ENCODE results near the gene TOR2A.

TOR2A gene

DNA sequence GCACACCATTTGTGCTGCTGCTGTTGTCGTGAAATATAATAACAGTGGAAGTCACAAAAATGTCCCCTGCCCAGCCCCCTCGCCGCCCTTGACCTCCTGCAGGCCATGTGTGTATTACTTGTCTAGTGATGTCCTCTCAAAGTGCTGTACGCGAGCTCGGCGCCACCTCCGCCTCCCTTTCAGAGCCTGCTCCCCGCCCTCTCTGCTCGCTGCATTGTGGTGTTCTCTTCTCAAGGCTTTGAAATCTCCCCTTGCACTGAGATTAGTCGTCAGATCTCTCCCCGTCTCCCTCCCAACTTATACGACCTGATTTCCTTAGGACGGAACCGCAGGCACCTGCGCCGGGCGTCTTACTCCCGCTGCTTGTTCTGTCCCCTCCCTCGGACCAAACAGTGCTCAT is 43.0 kb downstream of the TOR2A start:
- H3K4me3 ChIP-seq (replicated peaks; ENCODE audit: low read depth, low read length) = no peak overlapping the region
- TF ChIP-seq, protein P1, sequence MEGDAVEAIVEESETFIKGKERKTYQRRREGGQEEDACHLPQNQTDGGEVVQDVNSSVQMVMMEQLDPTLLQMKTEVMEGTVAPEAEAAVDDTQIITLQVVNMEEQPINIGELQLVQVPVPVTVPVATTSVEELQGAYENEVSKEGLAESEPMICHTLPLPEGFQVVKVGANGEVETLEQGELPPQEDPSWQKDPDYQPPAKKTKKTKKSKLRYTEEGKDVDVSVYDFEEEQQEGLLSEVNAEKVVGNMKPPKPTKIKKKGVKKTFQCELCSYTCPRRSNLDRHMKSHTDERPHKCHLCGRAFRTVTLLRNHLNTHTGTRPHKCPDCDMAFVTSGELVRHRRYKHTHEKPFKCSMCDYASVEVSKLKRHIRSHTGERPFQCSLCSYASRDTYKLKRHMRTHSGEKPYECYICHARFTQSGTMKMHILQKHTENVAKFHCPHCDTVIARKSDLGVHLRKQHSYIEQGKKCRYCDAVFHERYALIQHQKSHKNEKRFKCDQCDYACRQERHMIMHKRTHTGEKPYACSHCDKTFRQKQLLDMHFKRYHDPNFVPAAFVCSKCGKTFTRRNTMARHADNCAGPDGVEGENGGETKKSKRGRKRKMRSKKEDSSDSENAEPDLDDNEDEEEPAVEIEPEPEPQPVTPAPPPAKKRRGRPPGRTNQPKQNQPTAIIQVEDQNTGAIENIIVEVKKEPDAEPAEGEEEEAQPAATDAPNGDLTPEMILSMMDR (IDR thresholded peaks at IDR 0.05; ENCODE audit: low read depth, low read length, missing control alignments) = no peak
- no peak for DNase-seq (ENCODE audit: extremely low read depth, low read depth)

DNA sequence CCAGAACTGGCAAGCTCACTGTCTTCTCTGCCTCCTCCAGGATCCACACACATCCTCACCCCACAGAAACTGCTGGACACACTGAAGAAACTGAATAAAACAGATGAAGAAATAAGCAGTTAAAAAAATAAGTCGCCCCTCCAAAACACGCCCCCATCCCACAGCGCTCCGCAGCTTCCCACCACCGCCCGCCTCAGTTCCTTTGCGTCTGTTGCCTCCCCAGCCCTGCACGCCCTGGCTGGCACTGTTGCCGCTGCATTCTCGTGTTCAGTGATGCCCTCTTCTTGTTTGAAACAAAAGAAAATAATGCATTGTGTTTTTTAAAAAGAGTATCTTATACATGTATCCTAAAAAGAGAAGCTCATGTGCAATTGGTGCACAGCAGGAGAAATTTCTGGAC is 44.4 kb downstream of the TOR2A start:
- no peak for DNase-seq (ENCODE audit: extremely low read depth, low read depth)
- H3K4me3 ChIP-seq (replicated peaks; ENCODE audit: low read depth, low read length) = no peak overlapping the region
- TF ChIP-seq, protein P1 (IDR thresholded peaks at IDR 0.05; ENCODE audit: low read depth, low read length, missing control alignments) = no peak

DNA sequence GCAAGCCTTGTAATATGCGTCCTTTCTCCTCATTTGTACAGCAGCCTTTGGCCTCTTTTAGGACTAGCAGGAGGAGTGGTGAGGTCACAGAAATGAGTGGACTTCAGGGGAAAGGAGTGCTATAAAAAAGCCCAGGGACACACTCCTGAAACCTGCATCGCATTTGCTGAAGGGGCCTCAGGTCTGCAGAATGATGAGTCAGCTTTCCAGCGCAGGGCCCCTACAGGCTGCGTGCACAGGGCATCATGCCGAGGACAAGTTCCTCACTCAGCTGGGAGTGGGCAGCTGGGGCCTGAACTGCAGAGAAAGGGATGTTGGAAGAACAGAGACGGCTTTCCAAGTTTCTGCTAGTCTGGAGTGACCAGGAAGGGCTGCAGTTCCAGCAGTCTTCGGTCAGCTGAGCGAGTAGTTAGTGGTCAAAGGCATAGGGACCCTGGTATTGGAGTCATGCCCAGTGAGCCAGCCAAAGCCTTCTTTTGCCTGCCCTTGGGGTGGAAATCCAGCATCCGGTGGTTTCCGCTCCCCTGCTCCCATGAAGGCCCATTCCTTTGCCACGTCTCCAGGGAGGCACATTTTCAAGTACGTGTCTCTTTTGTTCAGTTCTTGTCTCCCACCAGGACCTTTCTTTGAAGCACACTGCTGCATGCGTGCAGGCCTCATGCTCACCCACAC is 45.6 kb downstream of the TOR2A start:
- no peak overlapping the region for H3K4me3 ChIP-seq (replicated peaks; ENCODE audit: low read depth, low read length)
- TF ChIP-seq, protein P1 (IDR thresholded peaks at IDR 0.05; ENCODE audit: low read depth, low read length, missing control alignments) = no peak
- no peak for DNase-seq (ENCODE audit: extremely low read depth, low read depth)

DNA sequence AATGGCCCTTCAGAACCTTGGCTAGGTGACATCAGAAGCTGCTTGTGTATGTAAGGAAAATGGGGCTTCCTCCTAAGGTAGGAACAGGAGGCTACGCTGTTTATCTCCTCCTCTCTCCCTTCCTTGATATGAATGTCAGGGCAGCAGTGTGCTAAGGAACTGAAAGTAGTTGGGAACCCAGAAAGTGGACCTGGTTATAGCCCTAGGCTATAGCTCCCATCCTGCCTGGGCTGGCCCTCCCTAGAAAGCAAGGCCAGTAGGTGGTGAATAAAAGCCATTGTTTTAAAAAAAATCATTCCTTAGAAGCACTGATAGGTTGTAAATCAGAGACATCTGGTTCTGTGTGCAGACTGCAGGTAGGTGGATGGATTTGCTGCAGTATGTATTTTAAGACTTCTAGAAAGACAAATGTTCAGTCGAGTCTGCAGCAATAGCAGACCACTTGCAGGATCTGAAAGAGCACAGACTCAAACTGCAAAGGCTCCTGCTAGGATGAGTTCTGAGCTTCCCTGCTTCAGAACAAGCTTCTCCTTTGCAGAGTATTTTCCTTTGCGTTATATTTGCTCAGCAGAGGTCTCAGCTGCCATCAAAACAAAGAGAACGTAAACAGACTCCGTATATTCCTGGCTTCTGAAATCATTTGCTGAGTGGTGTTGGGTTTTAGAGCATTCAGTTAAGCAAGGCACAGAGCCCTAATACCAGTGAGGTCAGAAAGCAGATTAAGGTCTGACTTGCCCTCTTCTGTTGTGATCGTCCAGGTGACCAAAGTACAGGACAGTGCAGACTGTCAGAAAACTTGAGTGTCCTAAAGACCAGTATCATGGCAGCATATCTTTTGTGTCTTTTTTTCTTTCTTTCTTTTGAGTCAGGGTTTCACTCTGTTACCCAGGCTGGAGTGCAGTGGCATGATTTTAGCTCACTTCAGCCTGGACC is 48.4 kb downstream of the TOR2A start:
- TF ChIP-seq, protein P1 (IDR thresholded peaks at IDR 0.05; ENCODE audit: low read depth, low read length, missing control alignments) = no peak
- H3K4me3 ChIP-seq (replicated peaks; ENCODE audit: low read depth, low read length) = no peak overlapping the region
- no peak for DNase-seq (ENCODE audit: extremely low read depth, low read depth)

DNA sequence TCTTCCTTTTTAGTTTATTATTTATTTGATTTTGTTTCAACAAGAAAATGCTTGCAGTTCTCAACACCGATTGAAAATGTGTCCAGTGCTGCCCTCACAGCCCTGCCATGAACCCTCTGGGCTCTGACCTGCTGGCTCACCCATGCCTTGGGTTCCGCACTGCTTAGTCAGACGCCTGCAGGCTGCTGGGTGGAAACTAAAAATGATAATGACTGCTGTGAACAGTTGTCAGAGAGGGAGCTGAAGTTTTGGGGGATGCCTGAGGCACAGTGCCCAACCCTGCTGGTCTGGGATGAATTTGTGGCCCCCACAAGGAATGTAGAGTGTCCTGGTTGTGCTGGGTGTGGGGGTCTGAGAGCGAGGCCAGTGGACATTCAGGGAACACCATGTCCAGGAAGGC is 50.5 kb downstream of the TOR2A start:
- TF ChIP-seq, protein P1 (IDR thresholded peaks at IDR 0.05; ENCODE audit: low read depth, low read length, missing control alignments) = no peak
- DNase-seq (ENCODE audit: extremely low read depth, low read depth) = no peak
- H3K4me3 ChIP-seq (replicated peaks; ENCODE audit: low read depth, low read length) = no peak overlapping the region

DNA sequence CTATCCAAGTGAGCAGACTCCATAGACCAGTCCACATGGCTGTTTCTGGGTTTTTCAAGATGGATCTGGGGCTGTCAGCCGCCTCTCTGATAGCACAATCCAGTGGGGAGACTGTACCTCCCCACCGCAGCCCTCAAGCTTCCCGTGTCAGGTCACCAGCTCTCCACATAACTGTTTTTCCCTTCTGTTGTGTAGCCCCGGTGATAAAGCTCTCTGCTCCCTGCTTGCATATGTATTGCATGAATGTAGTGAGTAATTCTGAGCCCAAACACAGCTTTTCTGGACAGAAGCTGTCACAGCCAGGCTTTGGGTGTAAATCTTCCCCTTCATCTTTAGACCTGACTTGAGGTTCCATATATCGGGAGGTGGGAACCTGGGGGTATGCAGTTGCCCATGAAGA is 51.4 kb downstream of the TOR2A start:
- no peak overlapping the region for H3K4me3 ChIP-seq (replicated peaks; ENCODE audit: low read depth, low read length)
- no peak for DNase-seq (ENCODE audit: extremely low read depth, low read depth)
- TF ChIP-seq, protein P1 (IDR thresholded peaks at IDR 0.05; ENCODE audit: low read depth, low read length, missing control alignments) = no peak

All from HFF-Myc (cell line).